B cell (primary cell): Measurements from ENCODE around the gene VPS39.

Experiments used
- CTCF ChIP-seq: fragments of 200-600 bp; IDR thresholded peaks from one replicate; pipeline ENCODE4 v1.8.0; 2022; ENCODE audit warnings: antibody characterized with exemption, mild to moderate bottlenecking
- EZH2 ChIP-seq: IDR thresholded peaks from 2 replicates; pipeline ENCODE4 v1.6.1; 2012; ENCODE audit warnings: borderline replicate concordance, low read depth, mild to moderate bottlenecking, moderate library complexity, low read length; ENCODE audit not compliant: insufficient read depth, poor library complexity, severe bottlenecking

- TF ChIP-seq CTCF (no peak), EZH2 (no peak)
Observed at GRCh38 chr15:42166225-42166940, 41.7 kb downstream of the VPS39 start.
